Prostate gland (tissue), 2 donors: ENCODE data around the gene ASPG. TPM values are rescaled to one million over a fixed set of nuclear protein-coding genes. Genes with fewer than 3 reads are reported as not detected.
A peak's percentile ranks its signal among the peaks of the same experiment; 100 is the strongest.

Source experiments
- DNase-seq: peaks from one replicate; pipeline ENCODE4 v3.0.0-alpha.2; 2019; ENCODE audit warnings: low spot score
- H3K27ac ChIP-seq, 2 donors: fragments of 200-600 bp; sonication (generic); 2 replicates each; pipeline ENCODE4 v1.5.1; 2017 to 2019
- H3K27me3 ChIP-seq: fragments of 200-600 bp; sonication (generic); replicated peaks from 2 replicates; pipeline ENCODE4 v1.5.1; 2019; ENCODE audit not compliant: insufficient read depth
- H3K36me3 ChIP-seq, 2 donors: fragments of 200-600 bp; sonication (generic); 1 replicate in 1 of 2; 2 replicates in 1 of 2; pipeline versions ENCODE4 v1.5.1 to v1.8.1; 2017 to 2019
- H3K4me1 ChIP-seq: fragments of 200-600 bp; sonication (generic); replicated peaks from 2 replicates; pipeline ENCODE4 v1.5.1; 2019
- H3K4me3 ChIP-seq, 2 donors: fragments of 200-600 bp; sonication (generic); 2 replicates each; pipeline ENCODE4 v1.5.1; 2017 to 2019
- H3K9me3 ChIP-seq: fragments of 200-600 bp; sonication (generic); 2 replicates; pipeline ENCODE4 v1.5.1; 2017
- POLR2A ChIP-seq: fragments of 450-650 bp; IDR thresholded peaks from one replicate; pipeline ENCODE4 v1.6.1; 2016; ENCODE audit warnings: antibody characterized with exemption, mild to moderate bottlenecking
- POLR2AphosphoS5 ChIP-seq: sonication (generic); formaldehyde crosslinking; IDR thresholded peaks from one replicate; pipeline ENCODE4 v1.6.1; 2017; ENCODE audit warnings: antibody characterized with exemption
- WGBS: methylation state at CpG from one replicate; pipeline ENCODE4 v1.1.5; 2018; 5-methylcytosine and 5-hydroxymethylcytosine counted together
- intact Hi-C: fragments of 100-400 bp; cut with DNase I; formaldehyde crosslinking; loops from one replicate; pipeline ENCODE4 v1.14.2; 2022
- total RNA-seq, 2 donors: library from RNA; depleted of rRNA; stranded (reverse); fragments of >200 nt; gene quantifications; one replicate each; pipeline ENCODE4 v1.1.0, GENCODE V29; 2016
- TF ChIP-seq, protein P1 (sequence below), 4 experiments: fragments of 200-600 bp in 2 of 4; fragments of 450-650 bp in 2 of 4; sonication (generic) in 2 of 4; IDR thresholded peaks; 1 replicate in 3 of 4; 2 replicates in 1 of 4; pipeline ENCODE4 v1.5.1; 2016 to 2019; ENCODE audit warnings: antibody characterized with exemption in 4 of 4, mild to moderate bottlenecking in 2 of 4, moderate library complexity in 2 of 4

The ASPG gene
- total RNA-seq, 2 donors from 2014 or later: 2.3 TPM; not detected in 1

DNA sequence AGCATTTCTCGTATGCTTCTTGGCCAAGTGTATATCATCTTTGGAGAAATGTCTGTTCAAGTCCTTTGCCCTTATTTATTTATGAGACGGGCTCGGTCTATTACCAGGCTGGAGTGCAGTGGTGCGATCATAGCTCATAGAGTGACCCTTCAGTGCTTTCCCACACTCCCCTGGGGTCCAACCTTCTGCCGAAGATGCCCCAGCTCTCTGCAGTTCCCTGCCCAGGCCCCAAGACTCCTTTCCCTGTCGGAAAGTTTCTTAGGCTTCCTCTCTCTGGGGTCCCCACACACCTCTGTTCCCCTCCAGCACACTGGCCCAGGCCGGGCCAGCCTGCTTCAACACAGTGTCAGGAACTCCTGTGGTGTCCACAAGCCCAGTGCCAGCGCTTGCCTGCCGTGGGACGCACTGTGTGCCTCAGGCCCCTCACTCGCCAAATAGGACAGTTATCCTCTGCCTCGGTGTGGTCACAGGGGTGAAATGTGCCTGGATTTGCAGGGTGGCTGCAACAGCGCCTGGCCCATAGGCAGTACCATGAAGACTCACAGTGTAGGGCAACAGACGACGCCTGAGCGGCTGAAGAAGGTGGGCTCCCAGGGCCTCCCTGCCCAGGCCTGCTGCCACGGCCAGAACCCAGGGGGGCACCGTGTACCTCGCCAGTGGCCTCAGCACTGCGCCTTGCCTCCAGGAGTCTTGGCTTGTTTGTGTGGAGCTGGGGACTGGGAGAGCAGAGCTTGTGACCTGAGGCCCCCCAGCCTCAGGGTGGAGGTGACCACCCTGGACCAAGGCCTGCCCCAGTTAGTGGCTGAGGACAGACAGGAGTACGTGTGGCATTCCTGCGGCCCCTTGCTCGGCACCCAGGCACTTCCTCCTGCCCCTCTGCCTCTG lies 4.9 kb upstream of the ASPG start:
- DNase-seq: no peak
- H3K4me3 ChIP-seq: no peak overlapping the region
- H3K4me1 ChIP-seq: peaks cover 3% of the 10 kb centered on the region
- H3K36me3 ChIP-seq: no peaks in the 10 kb centered on the region
- H3K9me3 ChIP-seq: no peaks in the 10 kb centered on the region
- intact Hi-C loops: no loop called here
- TF ChIP-seq, protein P1, sequence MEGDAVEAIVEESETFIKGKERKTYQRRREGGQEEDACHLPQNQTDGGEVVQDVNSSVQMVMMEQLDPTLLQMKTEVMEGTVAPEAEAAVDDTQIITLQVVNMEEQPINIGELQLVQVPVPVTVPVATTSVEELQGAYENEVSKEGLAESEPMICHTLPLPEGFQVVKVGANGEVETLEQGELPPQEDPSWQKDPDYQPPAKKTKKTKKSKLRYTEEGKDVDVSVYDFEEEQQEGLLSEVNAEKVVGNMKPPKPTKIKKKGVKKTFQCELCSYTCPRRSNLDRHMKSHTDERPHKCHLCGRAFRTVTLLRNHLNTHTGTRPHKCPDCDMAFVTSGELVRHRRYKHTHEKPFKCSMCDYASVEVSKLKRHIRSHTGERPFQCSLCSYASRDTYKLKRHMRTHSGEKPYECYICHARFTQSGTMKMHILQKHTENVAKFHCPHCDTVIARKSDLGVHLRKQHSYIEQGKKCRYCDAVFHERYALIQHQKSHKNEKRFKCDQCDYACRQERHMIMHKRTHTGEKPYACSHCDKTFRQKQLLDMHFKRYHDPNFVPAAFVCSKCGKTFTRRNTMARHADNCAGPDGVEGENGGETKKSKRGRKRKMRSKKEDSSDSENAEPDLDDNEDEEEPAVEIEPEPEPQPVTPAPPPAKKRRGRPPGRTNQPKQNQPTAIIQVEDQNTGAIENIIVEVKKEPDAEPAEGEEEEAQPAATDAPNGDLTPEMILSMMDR (IDR thresholded peaks at IDR 0.05): no peak
- TF ChIP-seq POLR2AphosphoS5 (no peak), POLR2A (no peak)
- H3K27ac ChIP-seq: no peak overlapping the region
- WGBS: 90% methylated on average over 23 of the region's 23 CpGs
- no peaks in the 10 kb centered on the region for H3K27me3 ChIP-seq

DNA sequence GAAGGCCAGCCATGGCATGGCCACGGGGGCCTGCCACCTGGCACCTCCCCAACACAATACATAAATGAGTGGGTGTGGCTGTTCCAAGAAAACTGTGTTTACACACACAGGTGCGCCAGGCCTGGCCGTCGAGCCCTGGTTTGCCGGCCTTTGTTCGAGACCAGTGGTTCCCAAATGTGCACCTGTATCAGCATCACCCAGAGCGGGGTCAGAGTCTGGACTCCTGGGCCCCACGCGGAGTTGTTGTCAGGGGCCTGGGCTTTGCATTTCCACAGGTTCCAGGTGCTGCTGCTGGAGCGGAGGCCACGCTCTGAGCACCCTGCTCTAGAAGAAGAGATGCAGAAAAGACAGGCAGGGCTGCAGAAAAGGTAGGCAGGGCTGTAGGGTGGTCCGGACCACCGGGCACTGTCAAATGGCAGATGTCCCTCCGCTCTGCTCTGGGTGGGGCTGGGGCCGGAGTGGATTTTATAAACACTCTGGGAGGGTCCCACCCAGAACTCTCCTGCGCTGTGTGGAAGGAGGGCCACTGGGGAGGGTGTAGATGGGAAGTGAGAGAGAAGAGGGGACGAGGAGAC lies 4.2 kb upstream of the ASPG start:
- Histone ChIP-seq H3K4me3 (no peak overlapping the region), H3K27me3 (peaks cover 2% of the 10 kb centered on the region), H3K4me1 (peaks cover 3% of the 10 kb centered on the region), H3K9me3 (no peaks in the 10 kb centered on the region), H3K27ac (no peak overlapping the region), H3K36me3 (no peaks in the 10 kb centered on the region)
- TF ChIP-seq POLR2AphosphoS5 (no peak), POLR2A (no peak)
- TF ChIP-seq, protein P1 (IDR thresholded peaks at IDR 0.05): no peak
- WGBS: 81% methylated on average over 17 of the region's 17 CpGs
- intact Hi-C loops: no loop called here
- no peak for DNase-seq

DNA sequence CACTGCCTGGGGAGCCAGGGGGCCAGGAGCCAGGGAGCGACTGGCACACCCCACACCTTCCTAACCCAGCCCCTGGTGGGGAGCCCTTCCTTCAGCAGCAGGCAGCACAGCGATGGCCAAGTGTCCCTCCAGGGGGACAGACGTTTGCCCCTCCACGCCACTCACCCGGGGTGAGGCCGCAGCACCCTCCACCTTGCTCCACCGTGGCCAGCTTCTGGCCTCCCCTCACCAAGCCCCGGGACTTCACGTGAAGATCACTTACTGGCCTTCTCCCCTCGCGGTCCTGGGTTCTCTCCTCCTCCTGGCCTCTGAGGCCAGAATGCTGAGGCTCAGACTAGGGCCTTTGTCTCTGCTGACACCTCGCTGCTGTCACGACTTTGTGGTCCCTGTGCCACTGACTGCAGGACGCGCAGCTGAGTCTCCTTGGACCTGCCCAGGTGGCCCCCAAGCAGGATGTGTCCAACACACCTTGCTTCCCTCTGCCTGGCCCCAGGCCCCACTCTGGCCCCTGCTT lies 3.5 kb upstream of the ASPG start:
- DNase-seq: no peak
- 88% methylated on average over 13 of the region's 15 CpGs for WGBS

DNA sequence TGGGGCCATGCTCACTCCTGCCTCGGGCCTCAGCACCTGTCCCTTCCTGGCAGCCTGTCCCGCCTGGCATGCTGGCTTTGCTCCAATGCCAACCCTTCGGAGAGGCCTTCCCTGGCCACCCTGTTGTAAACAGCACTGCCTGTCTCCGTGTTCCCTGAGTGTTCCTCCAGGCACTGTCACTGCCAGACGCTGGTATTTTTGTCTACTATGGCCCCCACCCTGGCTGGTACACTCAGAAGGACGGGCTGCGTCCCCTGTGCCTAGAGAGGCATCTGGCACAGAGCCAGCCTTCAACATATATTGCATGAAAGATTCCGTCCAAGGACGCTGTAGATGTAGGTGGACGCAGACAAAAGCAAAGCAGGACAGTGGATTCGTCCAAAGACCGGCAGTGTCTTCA lies 2.7 kb upstream of the ASPG start:
- peak; percentile 64 for DNase-seq
- intact Hi-C loops: no loop called here
- TF ChIP-seq POLR2AphosphoS5: peak; percentile 42
- TF ChIP-seq, protein P1 (IDR thresholded peaks at IDR 0.05): no peak
- WGBS: 40% methylated on average over 12 of the region's 12 CpGs
- Histone ChIP-seq H3K27ac (no peak overlapping the region), H3K4me1 (peaks cover 3% of the 10 kb centered on the region), H3K36me3 (no peaks in the 10 kb centered on the region), H3K27me3 (peaks cover 2% of the 10 kb centered on the region), H3K4me3 (no peak overlapping the region), H3K9me3 (no peaks in the 10 kb centered on the region)

More for the DNA sequence above, 3.5 kb upstream of the ASPG start:
- Histone ChIP-seq H3K4me1 (peaks cover 3% of the 10 kb centered on the region), H3K36me3 (no peaks in the 10 kb centered on the region), H3K4me3 (no peak overlapping the region), H3K9me3 (no peaks in the 10 kb centered on the region), H3K27me3 (peaks cover 2% of the 10 kb centered on the region), H3K27ac (no peak overlapping the region)
- TF ChIP-seq POLR2AphosphoS5 (no peak), POLR2A (no peak)
- TF ChIP-seq, protein P1 (IDR thresholded peaks at IDR 0.05): no peak
- intact Hi-C loops: no loop called here
